HCT116 (cell line): Measurements from ENCODE around the gene CDKN2B-AS1. TPM values are rescaled to one million over a fixed set of nuclear protein-coding genes. Genes with fewer than 3 reads are reported as not detected.

ENCODE experiments used
- ATAC-seq: fragments of 200-7000 bp; cut with Tn5 transposase; 2 replicates; pipeline ENCODE4 v1.9.1; 2020; ENCODE audit warnings: mild to moderate bottlenecking, moderate library complexity
- BruUV-seq: library from RNA; stranded (reverse); fragments of 400-500 nt; replicated peaks from 2 replicates; lab custom pipeline; 2021; lab: Mats Ljungman, UMichigan
- CTCF ChIA-PET: fragments of 300-600 bp; sonication (Branson Sonifier 250); formaldehyde crosslinking; loops from one replicate; lab custom pipeline; 2021; ENCODE audit warnings: antibody characterized with exemption; lab: Charles Lee
- POLR2A ChIA-PET: fragments of 300-600, 350-600 bp; sonication (Branson Sonifier 250); formaldehyde crosslinking; loops from one replicate; lab custom pipeline; 2021; ENCODE audit warnings: antibody characterized with exemption; lab: Charles Lee
- RAD21 ChIA-PET, 2 experiments: fragments of 300-600 bp; sonication (Branson Sonifier 250); formaldehyde crosslinking; loops; one replicate each; lab custom pipeline; 2023; ENCODE audit warnings: low total read pairs in 2 of 2; ENCODE audit not compliant: uncharacterized antibody in 2 of 2, unreplicated experiment in 2 of 2, low non-redundant PET in 1 of 2; lab: Charles Lee
- DNase-seq: peaks from one replicate; pipeline ENCODE4 v3.0.0-alpha.2; 2010; ENCODE audit warnings: low read depth, low spot score
- H2AFZ ChIP-seq: fragments of 200-600 bp; shearing (Covaris generic), sonication (generic); 2 replicates; pipeline ENCODE4 v1.6.1; 2017; ENCODE audit warnings: low read depth, mixed run types, mixed read lengths, antibody characterized with exemption, low read length; ENCODE audit not compliant: poor library complexity, severe bottlenecking
- H3K27ac ChIP-seq: 2 replicates; pipeline ENCODE4 v1.5.1; 2012; ENCODE audit warnings: low read depth, low read length
- H3K27me3 ChIP-seq: fragments of 200-600 bp; sonication (generic); 2 replicates; pipeline ENCODE4 v1.6.1; 2016; ENCODE audit warnings: mixed run types, low read length, mixed read lengths; ENCODE audit not compliant: insufficient read depth
- H3K36me3 ChIP-seq, 2 experiments: fragments of 200-500 bp in 1 of 2; fragments of 200-600 bp in 1 of 2; sonication (Bioruptor generic) in 1 of 2; sonication (generic) in 1 of 2; 2 replicates each; pipeline versions ENCODE4 v1.5.1 to v1.6.1; 2014 to 2016; ENCODE audit warnings: low read length in 2 of 2, inconsistent platforms in 1 of 2, mixed read lengths in 1 of 2, mixed run types in 1 of 2; ENCODE audit not compliant: insufficient read depth in 2 of 2, control insufficient read depth in 1 of 2
- H3K4me1 ChIP-seq, 2 experiments: fragments of 200-600 bp in 1 of 2; sonication (generic) in 1 of 2; 2 replicates each; pipeline versions ENCODE4 v1.5.1 to v1.6.1; 2012 to 2017; ENCODE audit warnings: low read length in 2 of 2, inconsistent platforms in 1 of 2, mild to moderate bottlenecking in 1 of 2, mixed read lengths in 1 of 2, mixed run types in 1 of 2, moderate library complexity in 1 of 2; ENCODE audit not compliant: insufficient read depth in 2 of 2, control insufficient read depth in 1 of 2
- H3K4me2 ChIP-seq: fragments of 200-600 bp; sonication (generic); 2 replicates; pipeline ENCODE4 v1.6.1; 2017; ENCODE audit warnings: mixed run types, low read length, mixed read lengths
- H3K4me3 ChIP-seq, 2 experiments: fragments of 200-600 bp in 1 of 2; sonication (generic) in 1 of 2; replicated peaks in 1 of 2; 2 replicates each; pipeline ENCODE4 v1.5.1; 2011 to 2016; ENCODE audit warnings: low read length in 2 of 2, control low read depth in 1 of 2, low read depth in 1 of 2, mild to moderate bottlenecking in 1 of 2, mixed read lengths in 1 of 2, mixed run types in 1 of 2
- H3K79me2 ChIP-seq: fragments of 200-600 bp; sonication (generic); 2 replicates; pipeline ENCODE4 v1.6.1; 2017; ENCODE audit warnings: mild to moderate bottlenecking, mixed run types, low read length, moderate library complexity, mixed read lengths; ENCODE audit not compliant: insufficient read depth
- H3K9ac ChIP-seq: fragments of 200-600 bp; sonication (generic); 2 replicates; pipeline ENCODE4 v1.6.1; 2016; ENCODE audit warnings: low read length, mixed read lengths
- H3K9me2 ChIP-seq: fragments of 200-600 bp; sonication (generic), shearing (Covaris generic); 2 replicates; pipeline ENCODE4 v1.6.1; 2017; ENCODE audit warnings: mixed run types, mild to moderate bottlenecking, moderate library complexity; ENCODE audit not compliant: insufficient read depth
- H3K9me3 ChIP-seq, 2 experiments: fragments of 200-500 bp in 1 of 2; fragments of 200-600 bp in 1 of 2; sonication (Bioruptor generic) in 1 of 2; sonication (generic) in 1 of 2; 2 replicates each; pipeline ENCODE4 v1.6.1; 2014 to 2017; ENCODE audit warnings: low read length in 2 of 2, mixed read lengths in 2 of 2, inconsistent platforms in 1 of 2, low read depth in 1 of 2, mild to moderate bottlenecking in 1 of 2, mixed run types in 1 of 2, moderate library complexity in 1 of 2; ENCODE audit not compliant: control insufficient read depth in 1 of 2, insufficient read depth in 1 of 2
- H4K20me1 ChIP-seq: fragments of 200-600 bp; sonication (generic), shearing (Covaris generic); 2 replicates; pipeline ENCODE4 v1.6.1; 2017; ENCODE audit warnings: mixed run types, mild to moderate bottlenecking, moderate library complexity; ENCODE audit not compliant: insufficient read depth
- CBX3 ChIP-seq: IDR thresholded peaks from 2 replicates; pipeline ENCODE4 v1.6.1; 2012; ENCODE audit warnings: low read depth
- EGR1 ChIP-seq: IDR thresholded peaks from 2 replicates; pipeline ENCODE4 v1.6.1; 2012; ENCODE audit warnings: low read depth
- ELF1 ChIP-seq: IDR thresholded peaks from 2 replicates; pipeline ENCODE4 v1.6.1; 2012; ENCODE audit warnings: low read depth, borderline replicate concordance
- EZH2 ChIP-seq: fragments of 200-600 bp; sonication (generic); IDR thresholded peaks from 2 replicates; pipeline ENCODE4 v1.6.1; 2017; ENCODE audit warnings: antibody characterized with exemption, mixed run types
- EZH2phosphoT487 ChIP-seq: fragments of 200-600 bp; IDR thresholded peaks from 2 replicates; pipeline ENCODE4 v1.6.1; 2018; ENCODE audit warnings: antibody characterized with exemption, borderline replicate concordance
- FOSL1 ChIP-seq: IDR thresholded peaks from 2 replicates; pipeline ENCODE4 v1.6.1; 2012; ENCODE audit warnings: low read depth
- JUND ChIP-seq: IDR thresholded peaks from 2 replicates; pipeline ENCODE4 v1.6.1; 2012
- MAX ChIP-seq: IDR thresholded peaks from 2 replicates; pipeline ENCODE4 v1.6.1; 2012
- POLR2A ChIP-seq: IDR thresholded peaks from 2 replicates; pipeline ENCODE4 v1.7.0; 2011; ENCODE audit warnings: borderline replicate concordance; ENCODE audit not compliant: insufficient read depth, insufficient read length; ENCODE audit errors: extremely low read depth
- POLR2AphosphoS5 ChIP-seq: IDR thresholded peaks from 2 replicates; pipeline ENCODE4 v1.6.1; 2011; ENCODE audit warnings: mild to moderate bottlenecking, low read depth, low read length, moderate library complexity
- RAD21 ChIP-seq: IDR thresholded peaks from 2 replicates; pipeline ENCODE4 v1.6.1; 2012; ENCODE audit warnings: low read depth, mild to moderate bottlenecking
- REST ChIP-seq: IDR thresholded peaks from 2 replicates; pipeline ENCODE4 v1.6.1; 2012; ENCODE audit warnings: low read depth
- SIN3A ChIP-seq: IDR thresholded peaks from 2 replicates; pipeline ENCODE4 v1.6.1; 2012; ENCODE audit warnings: low read depth
- SP1 ChIP-seq: IDR thresholded peaks from 2 replicates; pipeline ENCODE4 v1.6.1; 2012; ENCODE audit warnings: low read depth
- SRF ChIP-seq: IDR thresholded peaks from 2 replicates; pipeline ENCODE4 v1.6.1; 2012; ENCODE audit warnings: low read depth
- TCF7L2 ChIP-seq: IDR thresholded peaks from 2 replicates; pipeline ENCODE4 v1.7.0; 2011; ENCODE audit warnings: borderline replicate concordance, inconsistent platforms; ENCODE audit not compliant: insufficient read depth, insufficient read length; ENCODE audit errors: extremely low read depth
- YY1 ChIP-seq: IDR thresholded peaks from 2 replicates; pipeline ENCODE4 v1.6.1; 2011; ENCODE audit warnings: low read length, low read depth, moderate library complexity, mild to moderate bottlenecking; ENCODE audit not compliant: insufficient replicate concordance; ENCODE audit errors: extremely low read depth
- ZFX ChIP-seq: fragments of 450-650 bp; IDR thresholded peaks from 2 replicates; pipeline ENCODE4 v1.6.1; 2017
- ZNF274 ChIP-seq: fragments of 200-500 bp; sonication (Bioruptor generic); IDR thresholded peaks from 2 replicates; pipeline ENCODE4 v1.6.1; 2014; ENCODE audit warnings: mild to moderate bottlenecking, low read depth, low read length, inconsistent platforms
- intact Hi-C: fragments of 100-400 bp; cut with micrococcal nuclease; formaldehyde crosslinking; loops from 2 replicates; pipeline ENCODE4 v1.10.0; 2022
- total RNA-seq: library from RNA; stranded (reverse); gene quantifications from one replicate; pipeline ENCODE4 v1.2.1, GENCODE V29; 2021; ENCODE audit not compliant: unreplicated experiment
- TF ChIP-seq, protein P1 (sequence below): IDR thresholded peaks from 2 replicates; pipeline ENCODE4 v1.6.1; 2011; ENCODE audit warnings: mild to moderate bottlenecking, low read length, moderate library complexity; ENCODE audit not compliant: insufficient replicate concordance; ENCODE audit errors: extremely low read depth

Gene CDKN2B-AS1
- total RNA-seq, 1 experiment from 2014 or later, result 1.7 TPM

DNA sequence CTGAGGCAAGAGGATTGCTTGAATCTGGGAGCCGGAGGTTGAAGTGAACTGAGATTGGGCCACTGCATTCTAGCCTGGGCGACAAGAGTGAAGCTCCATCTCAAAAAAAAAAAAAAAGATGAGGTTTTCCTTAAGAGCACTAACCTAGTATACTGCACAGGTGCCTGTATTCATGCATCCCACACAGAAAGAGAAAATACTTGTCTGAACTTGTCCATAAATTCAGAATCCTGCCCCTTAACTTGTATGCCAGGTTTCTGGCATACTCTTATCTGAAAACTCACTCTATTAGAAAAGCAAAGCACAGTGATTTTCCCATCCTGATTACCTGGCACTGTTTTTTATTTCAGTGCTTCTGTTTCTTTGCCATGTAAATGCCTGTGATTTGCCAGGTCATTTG is 139.8 kb downstream of the CDKN2B-AS1 start:
- H4K20me1 ChIP-seq, result no peaks in the 10 kb centered on the region
- H3K27ac ChIP-seq, result no peak overlapping the region
- H3K9ac ChIP-seq, result no peak overlapping the region
- H3K27me3 ChIP-seq, result no peaks in the 10 kb centered on the region
- no peaks in the 10 kb centered on the region for H3K79me2 ChIP-seq
- no peak overlapping the region for H3K4me2 ChIP-seq
- no peaks in the 10 kb centered on the region for H3K36me3 ChIP-seq
- H3K9me2 ChIP-seq, result no peaks in the 10 kb centered on the region
- ChIA-PET POLR2A (no interaction called here), CTCF (interaction anchor here (1.2 kb wide), 1 partner anchor 16 kb away, joined by 3 read pairs; no protein-coding TSS in a partner anchor), RAD21 (no interaction called here)
- ATAC-seq, result no peak
- no peak for DNase-seq
- no peaks in the 10 kb centered on the region for H3K9me3 ChIP-seq
- H3K4me3 ChIP-seq, result no peak overlapping the region
- no peak for TF ChIP-seq SIN3A
- no peak for TF ChIP-seq JUND
- TF ChIP-seq POLR2AphosphoS5, result no peak
- no peak for TF ChIP-seq POLR2A
- no peak for TF ChIP-seq EZH2phosphoT487
- no peak for TF ChIP-seq YY1
- TF ChIP-seq REST, result no peak
- no peak for TF ChIP-seq EGR1
- TF ChIP-seq ELF1, result no peak
- no peak for TF ChIP-seq MAX
- no peak for TF ChIP-seq FOSL1
- TF ChIP-seq SRF, result no peak
- no peak for TF ChIP-seq TCF7L2
- no peak for TF ChIP-seq CBX3
- no peak for TF ChIP-seq EZH2
- TF ChIP-seq SP1, result no peak
- TF ChIP-seq, protein P1, sequence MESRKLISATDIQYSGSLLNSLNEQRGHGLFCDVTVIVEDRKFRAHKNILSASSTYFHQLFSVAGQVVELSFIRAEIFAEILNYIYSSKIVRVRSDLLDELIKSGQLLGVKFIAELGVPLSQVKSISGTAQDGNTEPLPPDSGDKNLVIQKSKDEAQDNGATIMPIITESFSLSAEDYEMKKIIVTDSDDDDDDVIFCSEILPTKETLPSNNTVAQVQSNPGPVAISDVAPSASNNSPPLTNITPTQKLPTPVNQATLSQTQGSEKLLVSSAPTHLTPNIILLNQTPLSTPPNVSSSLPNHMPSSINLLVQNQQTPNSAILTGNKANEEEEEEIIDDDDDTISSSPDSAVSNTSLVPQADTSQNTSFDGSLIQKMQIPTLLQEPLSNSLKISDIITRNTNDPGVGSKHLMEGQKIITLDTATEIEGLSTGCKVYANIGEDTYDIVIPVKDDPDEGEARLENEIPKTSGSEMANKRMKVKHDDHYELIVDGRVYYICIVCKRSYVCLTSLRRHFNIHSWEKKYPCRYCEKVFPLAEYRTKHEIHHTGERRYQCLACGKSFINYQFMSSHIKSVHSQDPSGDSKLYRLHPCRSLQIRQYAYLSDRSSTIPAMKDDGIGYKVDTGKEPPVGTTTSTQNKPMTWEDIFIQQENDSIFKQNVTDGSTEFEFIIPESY, result no peak
- TF ChIP-seq RAD21, result no peak
- no peak for TF ChIP-seq ZNF274
- TF ChIP-seq ZFX, result no peak
- H2AFZ ChIP-seq, result no peak overlapping the region
- BruUV-seq, result no TSS peak
- intact Hi-C loops, result no loop called here
- no peaks in the 10 kb centered on the region for H3K4me1 ChIP-seq
